B cell (primary cell): ENCODE measurements around the gene PTCD3. TPM values are rescaled to one million over a fixed set of nuclear protein-coding genes. Genes with fewer than 3 reads are reported as not detected.
A peak's percentile ranks its signal among the peaks of the same experiment; 100 is the strongest.

Experiments used
- ATAC-seq: fragments of 200-7000 bp; cut with Tn5 transposase; one replicate; pipeline ENCODE4 v1.10.0; 2021; ENCODE audit warnings: low read depth, mild to moderate bottlenecking, moderate number of reproducible peaks, moderate library complexity
- CTCF ChIA-PET: fragments of 350-600 bp; sonication (Branson Sonifier 250); formaldehyde crosslinking; loops from one replicate; lab custom pipeline; 2021; ENCODE audit warnings: antibody characterized with exemption, inconsistent platforms; lab: Charles Lee
- POLR2A ChIA-PET: fragments of 350-600 bp; sonication (Branson Sonifier 250); formaldehyde crosslinking; loops from one replicate; lab custom pipeline; 2021; ENCODE audit warnings: antibody characterized with exemption; lab: Charles Lee
- DNase-seq: peaks from one replicate; pipeline ENCODE4 v3.0.0; 2013
- H2AFZ ChIP-seq: 2 replicates; pipeline ENCODE4 v1.6.1; 2012; ENCODE audit warnings: mild to moderate bottlenecking, low read depth, low read length; ENCODE audit not compliant: insufficient read depth, poor library complexity, severe bottlenecking
- H3K27ac ChIP-seq, 2 donors: 1 replicate in 1 of 2; 2 replicates in 1 of 2; pipeline ENCODE4 v1.5.1; 2012 to 2013; ENCODE audit warnings: low read length in 2 of 2, mild to moderate bottlenecking in 2 of 2, moderate library complexity in 1 of 2
- H3K27me3 ChIP-seq, 4 experiments: fragments of 200-600 bp in 1 of 4; sonication (generic) in 1 of 4; replicated peaks in 1 of 4; 1 replicate in 2 of 4; 2 replicates in 2 of 4; pipeline versions ENCODE4 v1.6.1 to v1.7.0; 2013 to 2016; ENCODE audit warnings: low read length in 3 of 4, mild to moderate bottlenecking in 2 of 4, mixed read lengths in 1 of 4, moderate library complexity in 1 of 4; ENCODE audit not compliant: insufficient read depth in 4 of 4, control insufficient read depth in 3 of 4; ENCODE audit errors: control extremely low read depth in 1 of 4
- H3K36me3 ChIP-seq, 2 experiments: replicated peaks in 1 of 2; 1 replicate in 1 of 2; 2 replicates in 1 of 2; pipeline versions ENCODE4 v1.6.1 to v1.7.1; 2013; ENCODE audit warnings: low read length in 1 of 2; ENCODE audit not compliant: insufficient read depth in 2 of 2, control insufficient read depth in 1 of 2; ENCODE audit errors: control extremely low read depth in 1 of 2, extremely low read depth in 1 of 2
- H3K4me1 ChIP-seq, 2 donors: fragments of 200-600 bp in 1 of 2; sonication (generic) in 1 of 2; 1 replicate in 1 of 2; 2 replicates in 1 of 2; pipeline versions ENCODE4 v1.5.1 to v1.6.1; 2013 to 2017; ENCODE audit warnings: low read length in 2 of 2; ENCODE audit not compliant: control insufficient read depth in 2 of 2, insufficient read depth in 2 of 2
- H3K4me2 ChIP-seq: replicated peaks from 2 replicates; pipeline ENCODE3; 2012; ENCODE audit warnings: mild to moderate bottlenecking, low read depth, low read length; ENCODE audit not compliant: poor library complexity, severe bottlenecking
- H3K4me3 ChIP-seq, 5 experiments: fragments of 200-600 bp in 1 of 5; sonication (generic) in 1 of 5; 1 replicate in 3 of 5; 2 replicates in 2 of 5; pipeline versions ENCODE4 v1.5.1 to v1.7.0; 2011 to 2016; ENCODE audit warnings: low read length in 4 of 5, mild to moderate bottlenecking in 4 of 5, low read depth in 2 of 5, control low read depth in 1 of 5, moderate library complexity in 1 of 5; ENCODE audit not compliant: insufficient read depth in 1 of 5; ENCODE audit errors: control extremely low read depth in 1 of 5, extremely low read depth in 1 of 5
- H3K79me2 ChIP-seq: fragments of 200-600 bp; sonication (generic); one replicate; pipeline ENCODE4 v1.6.0; 2016; ENCODE audit warnings: low read length; ENCODE audit not compliant: control insufficient read depth, insufficient read depth
- H3K9ac ChIP-seq: fragments of 200-600 bp; sonication (generic); 2 replicates; pipeline ENCODE4 v1.6.1; 2017; ENCODE audit warnings: mild to moderate bottlenecking, low read length, moderate library complexity
- H3K9me3 ChIP-seq, 3 donors: one replicate each; pipeline versions ENCODE4 v1.6.1 to v1.7.1; 2013; ENCODE audit warnings: low read length in 2 of 3; ENCODE audit not compliant: control insufficient read depth in 2 of 3, insufficient read depth in 1 of 3; ENCODE audit errors: control extremely low read depth in 1 of 3
- H4K20me1 ChIP-seq: 2 replicates; pipeline ENCODE4 v1.6.0; 2012; ENCODE audit warnings: mild to moderate bottlenecking, low read length; ENCODE audit not compliant: insufficient read depth, control insufficient read depth, poor library complexity, severe bottlenecking
- H3K27ac Mint-ChIP-seq: one replicate; pipeline ENCODE4 v1.8.0; 2021; ENCODE audit warnings: mixed read lengths
- H3K27me3 Mint-ChIP-seq: one replicate; pipeline ENCODE4 v1.8.0; 2021; ENCODE audit warnings: mixed read lengths
- H3K4me1 Mint-ChIP-seq: one replicate; pipeline ENCODE4 v1.8.0; 2021; ENCODE audit warnings: mixed read lengths
- H3K4me3 Mint-ChIP-seq: one replicate; pipeline ENCODE4 v1.8.0; 2021; ENCODE audit warnings: mixed read lengths
- H3K9me3 Mint-ChIP-seq: one replicate; pipeline ENCODE4 v1.8.0; 2022; ENCODE audit warnings: mixed read lengths; ENCODE audit not compliant: insufficient read depth
- EZH2 ChIP-seq: IDR thresholded peaks from 2 replicates; pipeline ENCODE4 v1.6.1; 2012; ENCODE audit warnings: borderline replicate concordance, low read depth, mild to moderate bottlenecking, moderate library complexity, low read length; ENCODE audit not compliant: insufficient read depth, poor library complexity, severe bottlenecking
- WGBS: methylation state at CpG from one replicate; pipeline ENCODE4 v1.1.5; 2013; ENCODE audit warnings: missing lambda C conversion rate; ENCODE audit not compliant: insufficient coverage; 5-methylcytosine and 5-hydroxymethylcytosine counted together
- intact Hi-C: fragments of 100-400 bp; cut with micrococcal nuclease; formaldehyde crosslinking; loops from one replicate; pipeline ENCODE4 v1.10.0; 2022
- polyA plus RNA-seq: library from polyadenylated mRNA; depleted of rRNA; stranded (reverse); fragments of >200 nt; gene quantifications from 2 replicates; pipeline ENCODE4 v1.2.3, GENCODE V29; 2012
- total RNA-seq, 2 donors: library from RNA; stranded (reverse); fragments of 120-200 nt in 1 of 2; gene quantifications; 1 replicate in 1 of 2; 2 replicates in 1 of 2; pipeline versions ENCODE4 v1.2.3 to v1.2.4, GENCODE V29; 2013 to 2022
- TF ChIP-seq, protein P1 (sequence below): fragments of 200-600 bp; IDR thresholded peaks from one replicate; pipeline ENCODE4 v1.8.0; 2022; ENCODE audit warnings: antibody characterized with exemption, mild to moderate bottlenecking

Gene PTCD3
- total and polyA plus RNA-seq, 2 donors (not counting 1 experiment from before 2014, with no cell fraction given): 61.4 to 174 TPM

DNA sequence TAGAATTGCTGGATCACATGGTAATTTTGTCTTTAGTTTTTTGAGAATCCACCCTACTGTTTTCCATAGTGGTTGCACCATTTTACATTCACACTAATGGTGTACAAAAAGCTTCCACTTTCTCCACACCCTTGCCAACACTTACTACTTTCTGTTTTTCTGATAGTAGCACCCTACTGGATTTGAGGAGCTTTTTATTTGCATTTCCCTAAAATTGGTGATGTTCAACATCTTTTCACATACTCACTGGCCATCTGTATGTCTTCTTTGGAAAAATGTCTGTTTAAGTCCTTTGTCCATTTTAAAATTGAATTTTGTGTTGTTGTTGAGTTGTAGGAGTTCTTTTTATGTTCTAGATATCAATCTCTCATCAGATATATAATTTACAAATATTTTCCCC is 3.9 kb upstream of the PTCD3 start:
- H4K20me1 ChIP-seq: no peaks in the 10 kb centered on the region
- no peaks in the 10 kb centered on the region for H3K9me3 ChIP-seq
- H3K9ac ChIP-seq: no peak overlapping the region
- H3K79me2 ChIP-seq: peaks cover 71% of the 10 kb centered on the region
- Mint-ChIP-seq H3K27me3 (no peaks in the 10 kb centered on the region), H3K4me1 (peaks cover 37% of the 10 kb centered on the region), H3K27ac (no peak overlapping the region), H3K4me3 (no peak overlapping the region), H3K9me3 (no peaks in the 10 kb centered on the region)
- ChIA-PET POLR2A (no interaction called here), CTCF (no interaction called here)
- intact Hi-C loops: loop anchor here (10.0 kb wide), 1 partner anchor 487 kb away; the partner anchor contains the start of genes C2orf68 and USP39
- no peak overlapping the region for H2AFZ ChIP-seq
- peaks cover 14 to 16% of the 10 kb centered on the region in 2 donors for H3K4me1 ChIP-seq
- peaks cover 10 to 25% of the 10 kb centered on the region in 2 experiments for H3K36me3 ChIP-seq
- ATAC-seq (no peak), DNase-seq (no peak)
- TF ChIP-seq, protein P1, sequence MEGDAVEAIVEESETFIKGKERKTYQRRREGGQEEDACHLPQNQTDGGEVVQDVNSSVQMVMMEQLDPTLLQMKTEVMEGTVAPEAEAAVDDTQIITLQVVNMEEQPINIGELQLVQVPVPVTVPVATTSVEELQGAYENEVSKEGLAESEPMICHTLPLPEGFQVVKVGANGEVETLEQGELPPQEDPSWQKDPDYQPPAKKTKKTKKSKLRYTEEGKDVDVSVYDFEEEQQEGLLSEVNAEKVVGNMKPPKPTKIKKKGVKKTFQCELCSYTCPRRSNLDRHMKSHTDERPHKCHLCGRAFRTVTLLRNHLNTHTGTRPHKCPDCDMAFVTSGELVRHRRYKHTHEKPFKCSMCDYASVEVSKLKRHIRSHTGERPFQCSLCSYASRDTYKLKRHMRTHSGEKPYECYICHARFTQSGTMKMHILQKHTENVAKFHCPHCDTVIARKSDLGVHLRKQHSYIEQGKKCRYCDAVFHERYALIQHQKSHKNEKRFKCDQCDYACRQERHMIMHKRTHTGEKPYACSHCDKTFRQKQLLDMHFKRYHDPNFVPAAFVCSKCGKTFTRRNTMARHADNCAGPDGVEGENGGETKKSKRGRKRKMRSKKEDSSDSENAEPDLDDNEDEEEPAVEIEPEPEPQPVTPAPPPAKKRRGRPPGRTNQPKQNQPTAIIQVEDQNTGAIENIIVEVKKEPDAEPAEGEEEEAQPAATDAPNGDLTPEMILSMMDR: no peak
- no peak for TF ChIP-seq EZH2
- H3K4me2 ChIP-seq: no peak overlapping the region
- no peak overlapping the region for H3K4me3 ChIP-seq
- H3K27ac ChIP-seq: no peak overlapping the region
- no peaks in the 10 kb centered on the region for H3K27me3 ChIP-seq

DNA sequence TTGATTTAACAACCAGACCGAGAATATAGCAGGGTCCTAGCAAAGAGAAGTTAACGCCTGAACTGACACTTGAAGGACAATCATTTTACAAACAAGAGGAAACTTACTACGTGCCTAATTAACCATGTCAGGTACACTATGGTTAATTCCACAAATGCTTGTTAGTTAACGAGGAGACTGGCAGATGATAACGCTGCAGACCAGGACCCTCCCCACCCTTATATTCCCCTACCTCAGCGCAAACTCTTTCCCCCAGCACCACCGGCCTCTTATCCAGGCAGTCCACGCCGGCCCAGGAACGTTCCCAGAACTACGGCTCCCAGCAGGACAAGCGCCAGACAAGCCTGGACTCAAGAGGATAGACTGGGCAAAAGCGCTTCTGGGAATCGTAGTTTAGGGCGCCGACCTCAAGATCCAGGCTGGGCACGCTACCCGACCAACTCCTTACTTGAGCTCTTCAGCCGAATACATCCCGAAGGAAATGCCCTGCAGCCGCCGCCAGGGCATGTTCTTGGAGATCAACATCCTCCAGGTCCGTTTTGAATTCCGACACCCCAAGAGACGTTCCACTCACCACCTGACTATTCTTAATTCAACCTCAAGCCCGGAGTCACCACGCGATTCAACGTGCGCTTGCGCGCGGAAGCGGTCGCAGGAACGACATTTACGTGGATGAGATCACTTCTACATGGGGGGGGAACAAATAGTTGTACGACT is 625 bp upstream of the PTCD3 start, which contains the start of gene POLR1A:
POLR1A (minus strand) TSS at position 635 of the 717 bp plus-strand sequence; CDS start at position 525, 110 bp downstream.
- Histone ChIP-seq H3K9ac (peak within 1 kb of the TSS; percentile 84), H3K4me2 (peak within 1 kb of the TSS; percentile 84), H4K20me1 (peaks cover 20% of the 10 kb centered on the region), H3K27me3 (no peaks in the 10 kb centered on the region), H3K4me3 (peak within 1 kb of the TSS; percentile 88 to 96 (median 89)), H3K36me3 (peaks cover 3 to 14% of the 10 kb centered on the region in 2 experiments), H3K27ac (peak within 1 kb of the TSS; percentile 74 to 92), H3K79me2 (peaks cover 94% of the 10 kb centered on the region), H3K4me1 (peaks cover 16 to 22% of the 10 kb centered on the region in 2 donors), H2AFZ (peak within 1 kb of the TSS; percentile 86), H3K9me3 (no peaks in the 10 kb centered on the region)
- Mint-ChIP-seq H3K4me3 (peak within 1 kb of the TSS; percentile 93), H3K27ac (peak within 1 kb of the TSS; percentile 95), H3K4me1 (peaks cover 50% of the 10 kb centered on the region), H3K9me3 (no peaks in the 10 kb centered on the region), H3K27me3 (no peaks in the 10 kb centered on the region)
- intact Hi-C loops: loop anchor here (1.0 to 10.0 kb wide), 4 partner anchors 25 to 491 kb away; partner anchors contain the start of genes C2orf68 and USP39
- TF ChIP-seq, protein P1: no peak
- TF ChIP-seq EZH2: no peak
- ATAC-seq: peak; percentile 76
- DNase-seq: peak; percentile 95
- ChIA-PET CTCF (interaction anchor here (0.6 to 2.1 kb wide), 8 partner anchors 9 to 336 kb away, joined by 3 to 15 read pairs (median 4); partner anchors contain the start of gene KDM3A), POLR2A (interaction anchor here (0.6 to 1.7 kb wide), 7 partner anchors 67 to 336 kb away, joined by 3 to 9 read pairs (median 4); partner anchors contain the start of genes IMMT and KDM3A)
- 0% methylated on average over 22 of the region's 38 CpGs for WGBS
